Gastroesophageal sphincter (tissue), 4 donors: ENCODE data around the gene ETV6. TPM values are rescaled to one million over a fixed set of nuclear protein-coding genes. Genes with fewer than 3 reads are reported as not detected.

Experiments used
- ATAC-seq: fragments of 150-250 bp; one replicate; pipeline ENCODE4 v1.9.1; 2016; ENCODE audit warnings: mild to moderate bottlenecking, moderate library complexity
- H3K27ac ChIP-seq, 4 donors: fragments of 200-600 bp; sonication (generic) in 3 of 4; 1 replicate in 3 of 4; 2 replicates in 1 of 4; pipeline ENCODE4 v1.5.1; 2016 to 2019
- H3K27me3 ChIP-seq: fragments of 200-600 bp; sonication (generic); one replicate; pipeline ENCODE4 v1.5.1; 2019
- H3K36me3 ChIP-seq, 2 donors: fragments of 200-600 bp; sonication (generic); one replicate each; pipeline ENCODE4 v1.5.1; 2019; ENCODE audit warnings: control low read depth in 1 of 2
- H3K4me1 ChIP-seq, 3 donors: fragments of 200-600 bp; sonication (generic); 1 replicate in 2 of 3; 2 replicates in 1 of 3; pipeline ENCODE4 v1.5.1; 2016 to 2019; ENCODE audit warnings: control low read depth in 2 of 3
- H3K4me3 ChIP-seq, 2 donors: fragments of 200-600 bp; sonication (generic); one replicate each; pipeline ENCODE4 v1.5.1; 2019; ENCODE audit warnings: mild to moderate bottlenecking in 1 of 2, moderate library complexity in 1 of 2
- H3K9me3 ChIP-seq, 3 donors: fragments of 200-600 bp; sonication (generic); one replicate each; pipeline ENCODE4 v1.5.1; 2017 to 2019; ENCODE audit warnings: control low read depth in 2 of 3
- EP300 ChIP-seq: sonication (generic); formaldehyde crosslinking; IDR thresholded peaks from one replicate; pipeline ENCODE4 v1.6.1; 2017; ENCODE audit warnings: antibody characterized with exemption, mild to moderate bottlenecking
- POLR2A ChIP-seq, 2 donors: fragments of 450-650 bp; IDR thresholded peaks; one replicate each; pipeline ENCODE4 v1.6.1; 2017; ENCODE audit warnings: antibody characterized with exemption in 2 of 2, mild to moderate bottlenecking in 2 of 2, moderate library complexity in 1 of 2
- POLR2AphosphoS5 ChIP-seq: sonication (generic); formaldehyde crosslinking; IDR thresholded peaks from one replicate; pipeline ENCODE4 v1.6.1; 2017; ENCODE audit warnings: antibody characterized with exemption
- WGBS, 2 donors: methylation state at CpG; one replicate each; pipeline ENCODE4 v1.1.5; 2018; ENCODE audit warnings: low coverage in 1 of 2; 5-methylcytosine and 5-hydroxymethylcytosine counted together
- total RNA-seq, 4 donors: library from RNA; depleted of rRNA; stranded (reverse); fragments of >200 nt; gene quantifications; one replicate each; pipeline ENCODE4 v1.1.0, GENCODE V29; 2016
- TF ChIP-seq, protein P1 (sequence below), 4 experiments: fragments of 200-600 bp in 2 of 4; fragments of 450-650 bp in 2 of 4; sonication (generic) in 1 of 4; IDR thresholded peaks; one replicate each; pipeline ENCODE4 v1.5.1; 2017 to 2019; ENCODE audit warnings: antibody characterized with exemption in 4 of 4, mild to moderate bottlenecking in 2 of 4, moderate library complexity in 2 of 4

The ETV6 gene
- total RNA-seq, 4 donors from 2014 or later: 18.7 to 30.1 (median 21.1) TPM

DNA sequence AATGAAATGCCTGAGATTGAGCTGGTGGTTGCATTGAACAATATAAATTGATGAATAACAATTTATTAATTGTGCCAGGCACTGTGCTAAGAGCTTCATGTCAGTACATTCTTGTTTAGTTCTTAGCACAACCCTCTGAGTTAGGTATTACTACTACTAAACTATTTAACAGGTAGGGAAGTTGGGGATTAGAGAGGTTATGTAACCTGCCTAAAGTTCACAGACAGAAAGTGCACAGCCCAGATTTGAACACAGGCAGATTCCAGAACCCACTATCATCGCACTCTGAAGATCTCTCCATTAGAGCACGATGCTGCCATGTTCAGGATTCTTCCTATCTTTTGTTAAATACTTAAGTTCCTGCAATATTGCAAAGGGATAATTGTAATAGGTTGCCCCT lies 49.3 kb downstream of the ETV6 start:
- Histone ChIP-seq H3K36me3 (no peaks in the 10 kb centered on the region), H3K9me3 (no peaks in the 10 kb centered on the region), H3K4me1 (peaks cover 15 to 72% (median 23%) of the 10 kb centered on the region in 3 donors), H3K27ac (peak overlapping the region in 3 of 4 donors; percentile 44 to 63 (median 50)), H3K27me3 (no peaks in the 10 kb centered on the region), H3K4me3 (no peak overlapping the region)
- TF ChIP-seq EP300: no peak
- ATAC-seq: no peak
- 88 to 89% methylated on average over 2 of the region's 2 CpGs for WGBS, 2 donors

DNA sequence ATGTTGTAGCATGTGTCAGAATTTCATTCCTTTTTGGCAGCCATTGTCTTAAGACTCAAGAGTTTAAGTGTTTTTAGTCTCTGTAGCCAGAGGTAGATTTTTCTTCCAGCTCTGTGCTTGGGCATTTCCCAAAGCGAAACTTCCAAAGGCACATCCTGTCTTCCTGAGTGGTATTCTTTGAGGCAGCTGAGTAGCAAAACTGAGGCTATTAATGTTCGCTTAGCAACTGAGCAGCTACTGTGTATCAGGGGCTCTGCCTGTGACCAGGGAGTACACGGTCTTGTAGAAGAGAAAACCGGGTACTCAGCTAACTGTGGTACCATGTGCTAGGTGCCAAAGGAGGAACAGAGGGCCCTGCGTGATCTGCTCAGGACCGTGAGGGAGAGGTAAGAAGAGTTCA lies 52.0 kb downstream of the ETV6 start:
- Histone ChIP-seq H3K9me3 (no peaks in the 10 kb centered on the region), H3K4me3 (no peak overlapping the region), H3K4me1 (peaks cover 10 to 71% (median 15%) of the 10 kb centered on the region in 3 donors), H3K36me3 (no peaks in the 10 kb centered on the region), H3K27ac (peak overlapping the region; percentile 72 to 77 (median 74)), H3K27me3 (no peaks in the 10 kb centered on the region)
- TF ChIP-seq POLR2A (IDR thresholded peaks at IDR 0.05) (no peak), POLR2AphosphoS5 (peak; percentile 20), EP300 (no peak)
- TF ChIP-seq, protein P1, sequence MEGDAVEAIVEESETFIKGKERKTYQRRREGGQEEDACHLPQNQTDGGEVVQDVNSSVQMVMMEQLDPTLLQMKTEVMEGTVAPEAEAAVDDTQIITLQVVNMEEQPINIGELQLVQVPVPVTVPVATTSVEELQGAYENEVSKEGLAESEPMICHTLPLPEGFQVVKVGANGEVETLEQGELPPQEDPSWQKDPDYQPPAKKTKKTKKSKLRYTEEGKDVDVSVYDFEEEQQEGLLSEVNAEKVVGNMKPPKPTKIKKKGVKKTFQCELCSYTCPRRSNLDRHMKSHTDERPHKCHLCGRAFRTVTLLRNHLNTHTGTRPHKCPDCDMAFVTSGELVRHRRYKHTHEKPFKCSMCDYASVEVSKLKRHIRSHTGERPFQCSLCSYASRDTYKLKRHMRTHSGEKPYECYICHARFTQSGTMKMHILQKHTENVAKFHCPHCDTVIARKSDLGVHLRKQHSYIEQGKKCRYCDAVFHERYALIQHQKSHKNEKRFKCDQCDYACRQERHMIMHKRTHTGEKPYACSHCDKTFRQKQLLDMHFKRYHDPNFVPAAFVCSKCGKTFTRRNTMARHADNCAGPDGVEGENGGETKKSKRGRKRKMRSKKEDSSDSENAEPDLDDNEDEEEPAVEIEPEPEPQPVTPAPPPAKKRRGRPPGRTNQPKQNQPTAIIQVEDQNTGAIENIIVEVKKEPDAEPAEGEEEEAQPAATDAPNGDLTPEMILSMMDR (IDR thresholded peaks at IDR 0.05): no peak
- WGBS, 2 donors: 30 to 73% methylated on average over 4 of the region's 6 CpGs
- no peak for ATAC-seq

DNA sequence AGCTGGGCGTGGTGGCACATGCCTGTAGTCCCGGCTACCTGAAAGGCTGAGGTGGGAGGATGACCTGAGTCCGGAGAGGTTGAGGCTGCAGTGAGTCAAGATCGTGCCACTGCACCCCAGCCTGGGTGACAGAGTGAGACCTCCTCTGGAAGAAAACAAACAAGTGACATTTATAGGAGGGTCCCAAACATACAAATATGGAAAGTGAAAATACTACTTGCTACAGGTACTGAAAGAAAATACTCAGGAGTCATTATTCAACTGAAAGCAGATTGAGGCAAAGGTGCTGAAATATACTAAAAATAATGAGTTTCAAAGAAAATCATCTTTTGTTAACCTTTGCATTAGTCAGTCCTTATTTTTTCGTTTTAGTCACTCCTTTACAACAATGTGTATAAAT lies 53.5 kb downstream of the ETV6 start:
- Histone ChIP-seq H3K27ac (peak overlapping the region in 2 of 4 donors; percentile 77), H3K27me3 (no peaks in the 10 kb centered on the region), H3K4me1 (peaks cover 22 to 72% (median 22%) of the 10 kb centered on the region in 3 donors), H3K9me3 (no peaks in the 10 kb centered on the region), H3K36me3 (no peaks in the 10 kb centered on the region), H3K4me3 (no peak overlapping the region)
- no peak for ATAC-seq
- TF ChIP-seq POLR2A (IDR thresholded peaks at IDR 0.05) (no peak), POLR2AphosphoS5 (no peak), EP300 (no peak)
- TF ChIP-seq, protein P1 (IDR thresholded peaks at IDR 0.05): no peak
- 82 to 89% methylated on average over 5 of the region's 5 CpGs for WGBS, 2 donors

DNA sequence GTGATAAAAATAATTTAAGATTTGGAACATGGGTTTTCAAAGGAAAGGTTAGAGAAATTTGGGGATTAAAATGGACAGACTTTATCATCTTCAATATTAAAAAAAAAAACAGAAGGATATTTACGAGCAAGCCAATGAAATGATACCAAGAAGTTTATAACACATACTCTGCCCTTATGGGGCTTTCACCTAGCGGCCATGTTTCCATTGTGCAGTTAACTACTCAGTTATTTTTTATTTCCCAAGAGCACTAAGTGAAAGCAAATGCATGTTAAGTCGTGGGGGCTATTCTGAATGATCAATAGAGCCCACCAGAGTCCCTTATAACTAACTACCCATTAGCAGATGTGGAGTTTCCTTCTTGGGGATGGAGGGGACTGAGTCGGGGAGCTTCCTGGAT lies 53.9 kb downstream of the ETV6 start:
- H3K4me1 ChIP-seq: peaks cover 19 to 72% (median 24%) of the 10 kb centered on the region in 3 donors
- no peak overlapping the region for H3K4me3 ChIP-seq
- no peak for ATAC-seq
- no peak for TF ChIP-seq EP300
- TF ChIP-seq POLR2A (IDR thresholded peaks at IDR 0.05): no peak
- TF ChIP-seq, protein P1 (IDR thresholded peaks at IDR 0.05): no peak
- no peak for TF ChIP-seq POLR2AphosphoS5
- H3K9me3 ChIP-seq: no peaks in the 10 kb centered on the region
- H3K36me3 ChIP-seq: no peaks in the 10 kb centered on the region
- WGBS, 2 donors: 83 to 84% methylated on average over 4 of the region's 4 CpGs
- no peaks in the 10 kb centered on the region for H3K27me3 ChIP-seq
- H3K27ac ChIP-seq: peak overlapping the region in 2 of 4 donors; percentile 82

DNA sequence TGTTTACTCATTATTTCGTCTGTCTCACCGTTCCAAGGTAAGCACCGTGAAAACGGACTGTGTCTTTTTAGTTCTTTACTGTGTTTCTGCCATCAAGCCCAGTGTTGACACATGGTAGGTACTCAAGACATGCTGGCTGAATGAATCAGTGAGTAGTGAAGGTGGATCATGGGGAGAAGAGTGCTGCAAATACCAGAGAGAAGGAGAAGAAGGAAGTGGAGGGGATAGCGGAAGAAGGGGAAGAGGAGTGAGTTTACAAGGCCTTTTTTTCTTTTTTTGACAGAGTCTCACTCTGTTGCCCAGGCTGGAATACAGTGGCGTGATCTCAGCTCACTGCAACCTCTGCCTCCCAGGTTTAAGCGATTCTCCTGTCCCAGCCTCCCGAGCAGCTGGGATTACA lies 54.6 kb downstream of the ETV6 start:
- Histone ChIP-seq H3K9me3 (no peaks in the 10 kb centered on the region), H3K27ac (peak overlapping the region; percentile 82 to 84 (median 82)), H3K4me1 (peaks cover 19 to 76% (median 25%) of the 10 kb centered on the region in 3 donors), H3K4me3 (no peak overlapping the region), H3K36me3 (no peaks in the 10 kb centered on the region), H3K27me3 (no peaks in the 10 kb centered on the region)
- 90 to 100% methylated on average over 6 to 8 of the region's 8 CpGs for WGBS, 2 donors
- TF ChIP-seq EP300 (no peak), POLR2AphosphoS5 (no peak), POLR2A (IDR thresholded peaks at IDR 0.05) (no peak)
- TF ChIP-seq, protein P1 (IDR thresholded peaks at IDR 0.05): no peak
- ATAC-seq: no peak
